ENCODE results near the gene SHC3. TPM values are rescaled to one million over a fixed set of nuclear protein-coding genes. Genes with fewer than 3 reads are reported as not detected.

The SHC3 gene
- total RNA-seq, 1 donor from 2014 or later = 17.7 TPM

GRCh38 chr9:89109666-89110065, 69.0 kb downstream of the SHC3 start:
- TF ChIP-seq, protein P1, sequence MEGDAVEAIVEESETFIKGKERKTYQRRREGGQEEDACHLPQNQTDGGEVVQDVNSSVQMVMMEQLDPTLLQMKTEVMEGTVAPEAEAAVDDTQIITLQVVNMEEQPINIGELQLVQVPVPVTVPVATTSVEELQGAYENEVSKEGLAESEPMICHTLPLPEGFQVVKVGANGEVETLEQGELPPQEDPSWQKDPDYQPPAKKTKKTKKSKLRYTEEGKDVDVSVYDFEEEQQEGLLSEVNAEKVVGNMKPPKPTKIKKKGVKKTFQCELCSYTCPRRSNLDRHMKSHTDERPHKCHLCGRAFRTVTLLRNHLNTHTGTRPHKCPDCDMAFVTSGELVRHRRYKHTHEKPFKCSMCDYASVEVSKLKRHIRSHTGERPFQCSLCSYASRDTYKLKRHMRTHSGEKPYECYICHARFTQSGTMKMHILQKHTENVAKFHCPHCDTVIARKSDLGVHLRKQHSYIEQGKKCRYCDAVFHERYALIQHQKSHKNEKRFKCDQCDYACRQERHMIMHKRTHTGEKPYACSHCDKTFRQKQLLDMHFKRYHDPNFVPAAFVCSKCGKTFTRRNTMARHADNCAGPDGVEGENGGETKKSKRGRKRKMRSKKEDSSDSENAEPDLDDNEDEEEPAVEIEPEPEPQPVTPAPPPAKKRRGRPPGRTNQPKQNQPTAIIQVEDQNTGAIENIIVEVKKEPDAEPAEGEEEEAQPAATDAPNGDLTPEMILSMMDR (conservative IDR thresholded peaks at IDR 0.05) = no peak
- Mint-ChIP-seq H3K27ac (ENCODE audit: unreplicated experiment) (no peak overlapping the region), H3K4me3 (no peak overlapping the region)

GRCh38 chr9:89107406-89107805, 71.2 kb downstream of the SHC3 start:
- H3K27ac Mint-ChIP-seq (ENCODE audit: unreplicated experiment) = no peak overlapping the region
- DNase-seq (ENCODE audit: low read depth, low spot score) = no peak
- no peaks in the 10 kb centered on the region for H3K4me1 Mint-ChIP-seq
- H3K36me3 Mint-ChIP-seq (ENCODE audit: low read depth) = peaks cover 13% of the 10 kb centered on the region
- TF ChIP-seq, protein P1 (conservative IDR thresholded peaks at IDR 0.05) = no peak
- H3K4me3 Mint-ChIP-seq = no peak overlapping the region
- no peaks in the 10 kb centered on the region for H3K27me3 Mint-ChIP-seq (ENCODE audit: low read depth)
- no peaks in the 10 kb centered on the region for H3K9me3 Mint-ChIP-seq

More at GRCh38 chr9:89109666-89110065, 69.0 kb downstream of the SHC3 start:
- no peaks in the 10 kb centered on the region for H3K4me1 Mint-ChIP-seq
- peaks cover under 1% of the 10 kb centered on the region for H3K9me3 Mint-ChIP-seq
- H3K27me3 Mint-ChIP-seq (ENCODE audit: low read depth) = no peaks in the 10 kb centered on the region
- no peak for DNase-seq (ENCODE audit: low read depth, low spot score)
- H3K36me3 Mint-ChIP-seq (ENCODE audit: low read depth) = peaks cover 8% of the 10 kb centered on the region

DNA sequence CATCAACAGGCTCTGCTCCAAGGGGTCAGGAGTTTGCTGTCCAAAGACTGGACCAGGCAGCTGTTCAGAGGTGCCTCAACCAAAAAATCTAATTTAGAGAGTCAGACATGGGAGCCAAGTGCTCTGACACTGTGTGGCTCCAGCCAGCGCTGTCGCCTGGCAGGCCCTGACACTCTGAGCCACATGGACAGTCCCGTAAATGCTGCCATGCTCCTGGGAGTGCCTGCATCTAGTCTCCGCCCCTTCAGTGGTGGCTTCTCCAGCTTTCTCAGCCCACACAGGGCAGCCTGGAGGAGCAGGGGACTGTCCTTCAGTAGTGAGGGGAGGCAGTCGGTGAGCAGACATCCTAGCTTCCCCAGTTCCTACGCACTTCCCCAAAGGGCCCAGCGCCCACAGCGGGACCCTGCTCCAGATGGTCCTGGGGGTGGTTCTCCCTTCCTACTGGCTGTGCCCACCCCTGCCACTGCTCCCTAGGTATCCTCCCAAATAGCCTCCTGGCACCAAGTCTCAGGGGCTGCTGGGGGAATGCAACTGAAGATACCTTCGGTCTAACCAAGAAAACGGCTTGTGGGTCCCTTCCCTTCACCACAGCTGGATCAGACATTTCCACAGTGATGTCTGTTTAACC, 72.3 kb downstream of the SHC3 start:
- Mint-ChIP-seq H3K27me3 (ENCODE audit: low read depth) (no peaks in the 10 kb centered on the region), H3K9me3 (peaks cover under 1% of the 10 kb centered on the region), H3K4me3 (no peak overlapping the region), H3K4me1 (no peaks in the 10 kb centered on the region), H3K36me3 (ENCODE audit: low read depth) (peaks cover 13% of the 10 kb centered on the region), H3K27ac (ENCODE audit: unreplicated experiment) (no peak overlapping the region)
- no peak for DNase-seq (ENCODE audit: low read depth, low spot score)
- TF ChIP-seq, protein P1 (conservative IDR thresholded peaks at IDR 0.05) = no peak

GRCh38 chr9:89104821-89105220, 73.8 kb downstream of the SHC3 start:
- DNase-seq (ENCODE audit: low read depth, low spot score) = no peak
- TF ChIP-seq, protein P1 (conservative IDR thresholded peaks at IDR 0.05) = no peak
- Mint-ChIP-seq H3K4me1 (no peaks in the 10 kb centered on the region), H3K4me3 (no peak overlapping the region), H3K36me3 (ENCODE audit: low read depth) (peaks cover 10% of the 10 kb centered on the region), H3K9me3 (peaks cover 2% of the 10 kb centered on the region), H3K27ac (ENCODE audit: unreplicated experiment) (no peak overlapping the region), H3K27me3 (ENCODE audit: low read depth) (no peaks in the 10 kb centered on the region)

GRCh38 chr9:89097219-89097618, 81.4 kb downstream of the SHC3 start:
- H3K27me3 Mint-ChIP-seq (ENCODE audit: low read depth) = no peaks in the 10 kb centered on the region
- no peak overlapping the region for H3K27ac Mint-ChIP-seq (ENCODE audit: unreplicated experiment)
- H3K9me3 Mint-ChIP-seq = peaks cover 2% of the 10 kb centered on the region
- DNase-seq (ENCODE audit: low read depth, low spot score) = no peak
- H3K36me3 Mint-ChIP-seq (ENCODE audit: low read depth) = peaks cover 12% of the 10 kb centered on the region
- H3K4me1 Mint-ChIP-seq = peaks cover 4% of the 10 kb centered on the region
- TF ChIP-seq, protein P1 (conservative IDR thresholded peaks at IDR 0.05) = no peak
- no peak overlapping the region for H3K4me3 Mint-ChIP-seq

Measured in neural crest cell (in vitro differentiated cells).